Measurements from ENCODE around the gene CDADC1. TPM values are rescaled to one million over a fixed set of nuclear protein-coding genes. Genes with fewer than 3 reads are reported as not detected.

CDADC1 gene
- total and polyA plus RNA-seq, 2 of the 13 experiments (the other 11 are each of a cell fraction or from before 2014, with no cell fraction given): 2.4 to 9.0 TPM

DNA sequence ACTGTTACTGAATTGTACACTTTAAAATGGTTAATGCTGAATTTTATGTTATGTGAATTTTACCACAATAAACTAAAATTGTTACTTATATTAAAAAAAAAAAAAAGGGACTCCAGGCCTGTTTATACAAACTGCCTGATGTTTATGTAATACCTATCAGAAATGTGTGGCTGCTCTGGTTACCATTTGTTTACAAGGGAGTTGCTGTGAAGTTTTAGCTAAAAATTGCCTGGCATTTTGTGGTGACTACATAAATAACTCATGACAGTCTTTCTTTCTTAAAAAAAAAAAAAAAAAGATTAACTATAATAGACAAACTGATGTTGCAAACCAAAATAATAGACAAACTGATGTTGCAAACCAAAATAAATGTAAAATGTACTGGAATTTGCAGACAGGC is 71.8 kb downstream of the CDADC1 start (continued):
- TF ChIP-seq CEBPG (CRISPR knock-in tag; IDR thresholded peaks at IDR 0.05) (no peak), TARDBP (CRISPR knock-in tag; IDR thresholded peaks at IDR 0.05) (no peak), TP53 (CRISPR knock-in tag; conservative IDR thresholded peaks at IDR 0.05) (no peak), GMEB2 (CRISPR knock-in tag; IDR thresholded peaks at IDR 0.05; ENCODE audit: low read depth) (no peak)

- ChIA-PET POLR2A (no interaction called here), CTCF (ENCODE audit: low intra/inter-chr PET ratio, low total read pairs) (no interaction called here)
- BruUV-seq (replicated peaks): no TSS peak
- 95% methylated on average over 2 of the region's 2 CpGs for WGBS (ENCODE audit: low lambda C conversion rate)
- no peak for ATAC-seq
- no peak for DNase-seq (ENCODE audit: low spot score)
- Histone ChIP-seq H3K27ac (ENCODE audit: extremely low read length, insufficient read depth, low read length) (no peak overlapping the region), H3K9ac (ENCODE audit: insufficient read depth, low read depth, low read length) (no peak overlapping the region), H3K4me3 (replicated peaks in 1 of 3; ENCODE audit: insufficient read depth in 1 of 3, low read depth in 2 of 3, low read length in 3 of 3) (no peak overlapping the region), H3K36me3 (replicated peaks in 1 of 2; ENCODE audit: control insufficient read depth in 1 of 2, insufficient read depth in 2 of 2, low read length in 2 of 2) (no peaks in the 10 kb centered on the region), H3K27me3 (ENCODE audit: control insufficient read depth in 1 of 2, insufficient read depth in 2 of 2, low read length in 2 of 2) (no peaks in the 10 kb centered on the region), H3K4me1 (ENCODE audit: insufficient read depth, low read length) (no peaks in the 10 kb centered on the region), H3K4me2 (ENCODE audit: low read depth, low read length) (no peak overlapping the region), H4K20me1 (ENCODE audit: insufficient read depth, low read length) (no peaks in the 10 kb centered on the region), H2AFZ (ENCODE audit: low read length) (no peak overlapping the region), H3K79me2 (ENCODE audit: insufficient read depth, low read length) (no peaks in the 10 kb centered on the region), H3K9me3 (ENCODE audit: low read length) (no peaks in the 10 kb centered on the region)
- TF ChIP-seq, protein P1, sequence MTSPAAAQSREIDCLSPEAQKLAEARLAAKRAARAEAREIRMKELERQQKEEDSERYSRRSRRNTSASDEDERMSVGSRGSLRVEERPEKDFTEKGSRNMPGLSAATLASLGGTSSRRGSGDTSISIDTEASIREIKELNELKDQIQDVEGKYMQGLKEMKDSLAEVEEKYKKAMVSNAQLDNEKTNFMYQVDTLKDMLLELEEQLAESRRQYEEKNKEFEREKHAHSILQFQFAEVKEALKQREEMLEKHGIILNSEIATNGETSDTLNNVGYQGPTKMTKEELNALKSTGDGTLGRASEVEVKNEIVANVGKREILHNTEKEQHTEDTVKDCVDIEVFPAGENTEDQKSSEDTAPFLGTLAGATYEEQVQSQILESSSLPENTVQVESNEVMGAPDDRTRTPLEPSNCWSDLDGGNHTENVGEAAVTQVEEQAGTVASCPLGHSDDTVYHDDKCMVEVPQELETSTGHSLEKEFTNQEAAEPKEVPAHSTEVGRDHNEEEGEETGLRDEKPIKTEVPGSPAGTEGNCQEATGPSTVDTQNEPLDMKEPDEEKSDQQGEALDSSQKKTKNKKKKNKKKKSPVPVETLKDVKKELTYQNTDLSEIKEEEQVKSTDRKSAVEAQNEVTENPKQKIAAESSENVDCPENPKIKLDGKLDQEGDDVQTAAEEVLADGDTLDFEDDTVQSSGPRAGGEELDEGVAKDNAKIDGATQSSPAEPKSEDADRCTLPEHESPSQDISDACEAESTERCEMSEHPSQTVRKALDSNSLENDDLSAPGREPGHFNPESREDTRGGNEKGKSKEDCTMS (CRISPR knock-in tag; conservative IDR thresholded peaks at IDR 0.05): no peak
- TF ChIP-seq ZNF557 (CRISPR knock-in tag; IDR thresholded peaks at IDR 0.05): no peak
- no peak for TF ChIP-seq ZSCAN31 (CRISPR knock-in tag; IDR thresholded peaks at IDR 0.05; ENCODE audit: low read depth)
- no peak for TF ChIP-seq KDM6A (CRISPR knock-in tag; IDR thresholded peaks at IDR 0.05; ENCODE audit: low read depth)
- TF ChIP-seq TP53 (CRISPR knock-in tag; conservative IDR thresholded peaks at IDR 0.05): no peak
- no peak for TF ChIP-seq NFKBIZ (CRISPR knock-in tag; IDR thresholded peaks at IDR 0.05)
- TF ChIP-seq, protein P2, sequence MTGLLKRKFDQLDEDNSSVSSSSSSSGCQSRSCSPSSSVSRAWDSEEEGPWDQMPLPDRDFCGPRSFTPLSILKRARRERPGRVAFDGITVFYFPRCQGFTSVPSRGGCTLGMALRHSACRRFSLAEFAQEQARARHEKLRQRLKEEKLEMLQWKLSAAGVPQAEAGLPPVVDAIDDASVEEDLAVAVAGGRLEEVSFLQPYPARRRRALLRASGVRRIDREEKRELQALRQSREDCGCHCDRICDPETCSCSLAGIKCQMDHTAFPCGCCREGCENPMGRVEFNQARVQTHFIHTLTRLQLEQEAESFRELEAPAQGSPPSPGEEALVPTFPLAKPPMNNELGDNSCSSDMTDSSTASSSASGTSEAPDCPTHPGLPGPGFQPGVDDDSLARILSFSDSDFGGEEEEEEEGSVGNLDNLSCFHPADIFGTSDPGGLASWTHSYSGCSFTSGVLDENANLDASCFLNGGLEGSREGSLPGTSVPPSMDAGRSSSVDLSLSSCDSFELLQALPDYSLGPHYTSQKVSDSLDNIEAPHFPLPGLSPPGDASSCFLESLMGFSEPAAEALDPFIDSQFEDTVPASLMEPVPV (CRISPR knock-in tag; IDR thresholded peaks at IDR 0.05): no peak
- TF ChIP-seq SRSF1 (optimal IDR thresholded peaks at IDR 0.05; ENCODE audit: low read depth, low read length): no peak
- TF ChIP-seq ZBTB44 (CRISPR knock-in tag; IDR thresholded peaks at IDR 0.05): no peak
- no peak for TF ChIP-seq ZNF331 (CRISPR knock-in tag; IDR thresholded peaks at IDR 0.05)
- intact Hi-C loops (cut with micrococcal nuclease; ENCODE audit: unreplicated experiment) (no loop called here), in situ Hi-C loops (cut with HindIII; ENCODE audit: extremely low pct_ligation_motif_present, low pct_unique_long_range_greater_than_20kb) (no loop called here)
- FAIRE-seq: no peak
Observed at GRCh38 chr13:49319951-49320350, 72.2 kb downstream of the CDADC1 start.

All from HepG2 (cell line).